EL (cell line): ENCODE data around the gene DDX31.

ENCODE experiments used
- DNase-seq: peaks from one replicate; pipeline ENCODE4 v3.0.0-alpha.2; 2016

The DDX31 gene

DNA sequence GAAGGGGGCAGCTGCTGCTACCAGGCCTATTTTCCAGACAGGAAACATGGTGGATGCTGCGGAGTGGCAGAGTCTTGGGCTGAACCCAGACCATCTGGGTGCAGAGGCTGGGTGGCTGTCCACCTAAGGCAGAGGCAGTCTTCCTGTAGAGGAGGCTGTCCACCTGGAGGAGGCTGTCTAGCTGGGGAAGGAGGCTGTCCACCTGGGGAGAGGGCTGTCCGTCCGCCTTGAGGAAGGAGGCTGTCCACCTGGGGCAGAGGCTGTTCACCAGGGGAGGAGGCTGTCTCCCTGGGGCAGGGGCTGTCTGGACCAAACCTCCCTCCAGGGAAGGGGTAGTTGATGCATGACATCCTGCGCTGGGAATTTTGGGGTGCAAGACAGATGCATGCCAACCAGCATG, 126.5 kb downstream of the DDX31 start:
- no peak for DNase-seq
